Duodenal mucosa (tissue), 2 donors: ENCODE results near the gene UPK1A.
A peak's percentile ranks its signal among the peaks of the same experiment; 100 is the strongest.

ENCODE experiments used
- H3K27ac ChIP-seq: one replicate; pipeline ENCODE4 v1.7.0; 2013; ENCODE audit warnings: low read depth, low read length
- H3K27me3 ChIP-seq, 2 donors: one replicate each; pipeline ENCODE4 v1.7.0; 2013; ENCODE audit warnings: low read length in 2 of 2, control low read depth in 1 of 2; ENCODE audit not compliant: insufficient read depth in 2 of 2, control insufficient read depth in 1 of 2
- H3K36me3 ChIP-seq, 2 donors: one replicate each; pipeline ENCODE4 v1.7.0; 2013; ENCODE audit warnings: low read length in 2 of 2, control low read depth in 1 of 2; ENCODE audit not compliant: insufficient read depth in 2 of 2, control insufficient read depth in 1 of 2
- H3K4me1 ChIP-seq, 2 donors: one replicate each; pipeline ENCODE4 v1.7.0; 2013; ENCODE audit warnings: low read length in 2 of 2, control low read depth in 1 of 2; ENCODE audit not compliant: insufficient read depth in 2 of 2, control insufficient read depth in 1 of 2
- H3K4me3 ChIP-seq, 2 donors: one replicate each; pipeline ENCODE4 v1.7.0; 2013; ENCODE audit warnings: low read length in 2 of 2, low read depth in 1 of 2
- H3K9ac ChIP-seq, 2 donors: one replicate each; pipeline ENCODE4 v1.7.0; 2013; ENCODE audit warnings: low read length in 2 of 2, low read depth in 1 of 2
- H3K9me3 ChIP-seq, 2 donors: one replicate each; pipeline ENCODE4 v1.7.0; 2013; ENCODE audit warnings: low read length in 2 of 2, control low read depth in 1 of 2; ENCODE audit not compliant: control insufficient read depth in 1 of 2

UPK1A gene

GRCh38 chr19:35666251-35666913 is at the start of gene UPK1A:
TSS of gene UPK1A (plus strand) at chr19:35666517. CDS start at chr19:35666813, 296 bp downstream.
- no peak within 1 kb of the TSS for H3K27ac ChIP-seq
- no peaks in the 10 kb centered on the region for H3K36me3 ChIP-seq
- H3K9me3 ChIP-seq, result no peaks in the 10 kb centered on the region
- peaks cover 0 to 6% of the 10 kb centered on the region in 2 donors for H3K27me3 ChIP-seq
- H3K9ac ChIP-seq, result no peak within 1 kb of the TSS
- no peak within 1 kb of the TSS for H3K4me3 ChIP-seq
- H3K4me1 ChIP-seq, result peaks cover 7 to 8% of the 10 kb centered on the region in 2 donors

GRCh38 chr19:35618857-35619256 is 47.5 kb upstream of the UPK1A start:
- no peaks in the 10 kb centered on the region for H3K9me3 ChIP-seq
- no peaks in the 10 kb centered on the region for H3K27me3 ChIP-seq
- no peak overlapping the region for H3K27ac ChIP-seq
- no peak overlapping the region for H3K4me3 ChIP-seq
- H3K4me1 ChIP-seq, result no peaks in the 10 kb centered on the region
- H3K36me3 ChIP-seq, result peaks cover 0 to 6% of the 10 kb centered on the region in 2 donors
- no peak overlapping the region for H3K9ac ChIP-seq

GRCh38 chr19:35619290-35619923 is 46.9 kb upstream of the UPK1A start:
- no peak overlapping the region for H3K9ac ChIP-seq
- H3K4me3 ChIP-seq, result no peak overlapping the region
- H3K27ac ChIP-seq, result no peak overlapping the region
- no peaks in the 10 kb centered on the region for H3K4me1 ChIP-seq
- no peaks in the 10 kb centered on the region for H3K9me3 ChIP-seq
- peaks cover 0 to 6% of the 10 kb centered on the region in 2 donors for H3K36me3 ChIP-seq
- H3K27me3 ChIP-seq, result no peaks in the 10 kb centered on the region

GRCh38 chr19:35620001-35620400 is 46.3 kb upstream of the UPK1A start:
- Histone ChIP-seq H3K9me3 (no peaks in the 10 kb centered on the region), H3K4me3 (no peak overlapping the region), H3K4me1 (no peaks in the 10 kb centered on the region), H3K36me3 (peaks cover 0 to 6% of the 10 kb centered on the region in 2 donors), H3K9ac (no peak overlapping the region), H3K27ac (no peak overlapping the region), H3K27me3 (no peaks in the 10 kb centered on the region)

- Histone ChIP-seq H3K9me3 (no peaks in the 10 kb centered on the region), H3K9ac (no peak overlapping the region), H3K36me3 (peaks cover 0 to 6% of the 10 kb centered on the region in 2 donors), H3K27ac (no peak overlapping the region), H3K4me1 (no peaks in the 10 kb centered on the region), H3K4me3 (no peak overlapping the region), H3K27me3 (no peaks in the 10 kb centered on the region)
These were observed 44.6 kb upstream of the UPK1A start for GRCh38 chr19:35621708-35622107.

GRCh38 chr19:35622750-35623149 is 43.6 kb upstream of the UPK1A start:
- H3K4me3 ChIP-seq, result no peak overlapping the region
- no peak overlapping the region for H3K27ac ChIP-seq
- H3K9me3 ChIP-seq, result no peaks in the 10 kb centered on the region
- no peaks in the 10 kb centered on the region for H3K27me3 ChIP-seq
- no peaks in the 10 kb centered on the region for H3K4me1 ChIP-seq
- no peak overlapping the region for H3K9ac ChIP-seq
- peaks cover 0 to 6% of the 10 kb centered on the region in 2 donors for H3K36me3 ChIP-seq

- H3K4me3 ChIP-seq, result no peak overlapping the region
- no peak overlapping the region for H3K27ac ChIP-seq
- peaks cover 5% of the 10 kb centered on the region in 2 donors for H3K4me1 ChIP-seq
- no peaks in the 10 kb centered on the region for H3K27me3 ChIP-seq
- no peak overlapping the region for H3K9ac ChIP-seq
- no peaks in the 10 kb centered on the region for H3K9me3 ChIP-seq
- peaks cover 0 to 6% of the 10 kb centered on the region in 2 donors for H3K36me3 ChIP-seq
These were observed 42.8 kb upstream of the UPK1A start for GRCh38 chr19:35623327-35624010.

- H3K27me3 ChIP-seq, result no peaks in the 10 kb centered on the region
- H3K27ac ChIP-seq, result peak overlapping the region; percentile 80
- no peaks in the 10 kb centered on the region for H3K9me3 ChIP-seq
- H3K4me1 ChIP-seq, result peaks cover 9 to 11% of the 10 kb centered on the region in 2 donors
- H3K9ac ChIP-seq, result peak overlapping the region; percentile 84 to 85
- peak overlapping the region; percentile 83 to 93 for H3K4me3 ChIP-seq
- peaks cover 10 to 27% of the 10 kb centered on the region in 2 donors for H3K36me3 ChIP-seq
These were observed 38.1 kb upstream of the UPK1A start for GRCh38 chr19:35628264-35628564.

- peak within 1 kb of the TSS; percentile 85 to 93 for H3K9ac ChIP-seq
- H3K9me3 ChIP-seq, result no peaks in the 10 kb centered on the region
- peaks cover 10 to 32% of the 10 kb centered on the region in 2 donors for H3K36me3 ChIP-seq
- H3K27me3 ChIP-seq, result no peaks in the 10 kb centered on the region
- H3K4me1 ChIP-seq, result peaks cover 9 to 11% of the 10 kb centered on the region in 2 donors
- H3K4me3 ChIP-seq, result peak within 1 kb of the TSS; percentile 83 to 93
- H3K27ac ChIP-seq, result peak within 1 kb of the TSS; percentile 80
These were observed 37.6 kb upstream of the UPK1A start, which contains the start of gene RBM42 for GRCh38 chr19:35628565-35629331. TSS of gene RBM42 (plus strand) at chr19:35629036. CDS start at chr19:35629154, 118 bp downstream.

GRCh38 chr19:35629332-35629633 is 37.0 kb upstream of the UPK1A start:
- H3K36me3 ChIP-seq, result peaks cover 13 to 37% of the 10 kb centered on the region in 2 donors
- H3K27me3 ChIP-seq, result no peaks in the 10 kb centered on the region
- H3K27ac ChIP-seq, result peak overlapping the region; percentile 63
- peak overlapping the region; percentile 83 to 93 for H3K4me3 ChIP-seq
- H3K9ac ChIP-seq, result peak overlapping the region; percentile 85 to 93
- H3K9me3 ChIP-seq, result no peaks in the 10 kb centered on the region
- peaks cover 9 to 11% of the 10 kb centered on the region in 2 donors for H3K4me1 ChIP-seq
